Activated T-cell treated with anti-CD3 and anti-CD28 coated beads, Interleukin-2, amount 50 U/mL, for 24 hours (primary cell): ENCODE results near the gene BABAM2.
"Not testable (repeated sequence)": the region's sequence is repeated elsewhere in the genome, so short reads cannot be mapped to it uniquely, and the experiment has no call there.

Source experiments
- DNase-seq: peaks from one replicate; pipeline ENCODE4 v3.0.0-alpha.2; 2020
- H3K27ac Mint-ChIP-seq: 2 replicates; pipeline ENCODE4 v1.8.0; 2020; ENCODE audit warnings: mild to moderate bottlenecking, mixed read lengths
- H3K27me3 Mint-ChIP-seq: 2 replicates; pipeline ENCODE4 v1.8.0; 2020; ENCODE audit warnings: mixed read lengths
- H3K36me3 Mint-ChIP-seq: 2 replicates; pipeline ENCODE4 v1.8.0; 2020; ENCODE audit warnings: low read depth, mixed read lengths
- H3K4me1 Mint-ChIP-seq: 2 replicates; pipeline ENCODE4 v1.8.0; 2020; ENCODE audit warnings: low read depth, mixed read lengths
- H3K4me3 Mint-ChIP-seq: 2 replicates; pipeline ENCODE4 v1.8.0; 2020; ENCODE audit warnings: mild to moderate bottlenecking, moderate library complexity, mixed read lengths
- H3K9me3 Mint-ChIP-seq: 2 replicates; pipeline ENCODE4 v1.8.0; 2020; ENCODE audit warnings: mixed read lengths

The BABAM2 gene

GRCh38 chr2:27863955-27864354 lies 26.6 kb upstream of the BABAM2 start:
- H3K4me1 Mint-ChIP-seq, result peaks cover 22% of the 10 kb centered on the region
- not testable (repeated sequence) for H3K36me3 Mint-ChIP-seq, H3K27ac Mint-ChIP-seq

GRCh38 chr2:27866237-27866636 lies 24.3 kb upstream of the BABAM2 start:
- no peak overlapping the region for H3K27ac Mint-ChIP-seq
- no peak overlapping the region for H3K4me3 Mint-ChIP-seq
- peaks cover 4% of the 10 kb centered on the region for H3K4me1 Mint-ChIP-seq
- H3K27me3 Mint-ChIP-seq, result no peaks in the 10 kb centered on the region
- H3K36me3 Mint-ChIP-seq, result no peaks in the 10 kb centered on the region
- DNase-seq, result no peak
- no peaks in the 10 kb centered on the region for H3K9me3 Mint-ChIP-seq

More at GRCh38 chr2:27863955-27864354, 26.6 kb upstream of the BABAM2 start:
- not testable (repeated sequence) for DNase-seq, H3K9me3 Mint-ChIP-seq, H3K4me3 Mint-ChIP-seq, H3K27me3 Mint-ChIP-seq

DNA sequence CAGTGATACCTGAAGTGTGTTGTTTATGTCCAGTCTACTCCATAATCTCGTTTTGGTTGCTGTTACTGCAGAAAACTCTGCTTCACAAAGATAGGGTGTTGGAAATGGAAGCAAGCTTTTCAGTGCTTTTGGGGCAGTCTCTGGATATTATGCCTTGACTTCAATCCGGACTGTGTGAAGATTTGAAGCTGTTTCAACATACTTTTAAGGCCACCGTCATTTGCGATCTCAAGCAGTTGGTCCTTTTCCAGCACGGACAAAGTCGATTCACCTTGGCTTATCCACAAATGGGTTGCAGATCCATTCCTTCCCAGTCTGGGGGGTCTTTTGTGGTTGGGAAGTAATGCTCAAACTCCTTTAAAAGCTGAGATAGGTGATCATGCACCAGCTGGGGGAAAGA lies 20.8 kb upstream of the BABAM2 start:
- no peak for DNase-seq
- Mint-ChIP-seq H3K4me3 (no peak overlapping the region), H3K4me1 (no peaks in the 10 kb centered on the region), H3K27me3 (no peaks in the 10 kb centered on the region), H3K27ac (no peak overlapping the region), H3K36me3 (no peaks in the 10 kb centered on the region), H3K9me3 (no peaks in the 10 kb centered on the region)

GRCh38 chr2:27870724-27871123 lies 19.8 kb upstream of the BABAM2 start:
- DNase-seq, result no peak

DNA sequence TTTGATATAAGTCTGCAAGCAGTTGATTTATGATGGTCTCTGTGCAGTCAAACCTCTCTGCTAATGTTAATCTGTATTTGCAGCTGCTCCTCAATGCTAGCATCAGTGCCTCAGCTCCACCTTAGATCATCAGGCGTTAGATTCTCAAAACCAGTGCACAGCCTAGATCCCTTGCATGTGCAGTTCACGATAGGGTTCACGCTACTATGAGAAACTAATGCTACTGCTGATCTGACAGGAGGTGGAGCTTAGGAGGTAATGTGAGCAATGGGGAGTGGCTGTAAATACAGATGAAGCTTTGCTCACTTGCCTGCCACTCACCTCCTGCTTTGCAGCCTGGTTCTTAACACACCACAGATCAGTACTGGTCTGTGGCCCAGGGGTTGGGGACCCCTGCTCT lies 18.7 kb upstream of the BABAM2 start:
- Mint-ChIP-seq H3K27ac (no peak overlapping the region), H3K9me3 (peaks cover 3% of the 10 kb centered on the region), H3K36me3 (no peaks in the 10 kb centered on the region), H3K4me1 (no peaks in the 10 kb centered on the region), H3K27me3 (no peaks in the 10 kb centered on the region), H3K4me3 (no peak overlapping the region)
- DNase-seq, result no peak

More at GRCh38 chr2:27870724-27871123, 19.8 kb upstream of the BABAM2 start:
- H3K9me3 Mint-ChIP-seq, result no peaks in the 10 kb centered on the region
- no peak overlapping the region for H3K4me3 Mint-ChIP-seq
- no peak overlapping the region for H3K27ac Mint-ChIP-seq
- H3K36me3 Mint-ChIP-seq, result no peaks in the 10 kb centered on the region
- H3K27me3 Mint-ChIP-seq, result no peaks in the 10 kb centered on the region
- H3K4me1 Mint-ChIP-seq, result no peaks in the 10 kb centered on the region

GRCh38 chr2:27873091-27873490 lies 17.4 kb upstream of the BABAM2 start:
- Mint-ChIP-seq H3K36me3 (no peaks in the 10 kb centered on the region), H3K4me1 (no peaks in the 10 kb centered on the region), H3K27ac (no peak overlapping the region), H3K4me3 (no peak overlapping the region), H3K9me3 (peaks cover 3% of the 10 kb centered on the region), H3K27me3 (no peaks in the 10 kb centered on the region)
- no peak for DNase-seq

DNA sequence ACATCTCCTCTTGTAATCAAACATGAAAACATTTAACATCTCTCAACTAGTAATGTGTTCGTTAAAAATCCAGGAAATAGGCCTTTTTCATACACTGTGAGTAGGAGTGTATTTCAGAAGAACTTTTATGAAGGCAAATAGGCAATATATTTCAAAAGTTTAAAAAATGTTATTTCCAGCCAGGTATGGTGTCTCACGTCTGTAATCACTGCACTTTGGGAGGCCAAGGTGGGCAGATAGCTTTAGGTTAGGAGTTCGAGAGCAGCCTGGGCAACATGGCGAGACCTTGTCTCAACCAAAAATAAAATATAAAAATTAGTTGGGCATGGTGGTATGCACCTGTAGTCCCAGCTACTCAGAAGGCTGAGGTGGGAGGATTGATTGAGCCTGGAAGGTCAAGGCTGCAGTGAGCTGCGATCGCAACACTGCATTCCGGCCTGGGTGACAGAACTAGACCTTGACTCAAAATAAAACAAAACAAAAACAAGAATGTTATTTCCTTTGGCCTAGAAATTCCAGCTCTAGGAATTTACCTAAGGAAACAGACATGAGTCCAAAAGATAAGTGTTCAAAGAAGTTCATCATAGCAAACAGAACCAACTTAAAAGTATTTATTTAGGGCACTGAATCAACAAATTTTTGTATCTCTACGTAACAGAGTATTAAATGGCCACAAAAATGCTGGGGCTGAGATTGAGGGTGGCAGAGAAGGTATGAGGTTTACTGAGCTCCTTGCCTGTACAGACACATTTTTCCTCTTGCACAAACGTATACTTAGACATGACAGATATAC lies 15.2 kb upstream of the BABAM2 start:
- Mint-ChIP-seq H3K36me3 (peaks cover 5% of the 10 kb centered on the region), H3K4me1 (no peaks in the 10 kb centered on the region), H3K27me3 (no peaks in the 10 kb centered on the region), H3K27ac (no peak overlapping the region), H3K9me3 (peaks cover 10% of the 10 kb centered on the region), H3K4me3 (no peak overlapping the region)
- no peak for DNase-seq

GRCh38 chr2:27878825-27879224 lies 11.7 kb upstream of the BABAM2 start:
- no peaks in the 10 kb centered on the region for H3K27me3 Mint-ChIP-seq
- no peak overlapping the region for H3K27ac Mint-ChIP-seq
- H3K4me3 Mint-ChIP-seq, result no peak overlapping the region
- H3K36me3 Mint-ChIP-seq, result peaks cover 8% of the 10 kb centered on the region
- no peaks in the 10 kb centered on the region for H3K4me1 Mint-ChIP-seq
- H3K9me3 Mint-ChIP-seq, result peaks cover 10% of the 10 kb centered on the region
- DNase-seq, result no peak

DNA sequence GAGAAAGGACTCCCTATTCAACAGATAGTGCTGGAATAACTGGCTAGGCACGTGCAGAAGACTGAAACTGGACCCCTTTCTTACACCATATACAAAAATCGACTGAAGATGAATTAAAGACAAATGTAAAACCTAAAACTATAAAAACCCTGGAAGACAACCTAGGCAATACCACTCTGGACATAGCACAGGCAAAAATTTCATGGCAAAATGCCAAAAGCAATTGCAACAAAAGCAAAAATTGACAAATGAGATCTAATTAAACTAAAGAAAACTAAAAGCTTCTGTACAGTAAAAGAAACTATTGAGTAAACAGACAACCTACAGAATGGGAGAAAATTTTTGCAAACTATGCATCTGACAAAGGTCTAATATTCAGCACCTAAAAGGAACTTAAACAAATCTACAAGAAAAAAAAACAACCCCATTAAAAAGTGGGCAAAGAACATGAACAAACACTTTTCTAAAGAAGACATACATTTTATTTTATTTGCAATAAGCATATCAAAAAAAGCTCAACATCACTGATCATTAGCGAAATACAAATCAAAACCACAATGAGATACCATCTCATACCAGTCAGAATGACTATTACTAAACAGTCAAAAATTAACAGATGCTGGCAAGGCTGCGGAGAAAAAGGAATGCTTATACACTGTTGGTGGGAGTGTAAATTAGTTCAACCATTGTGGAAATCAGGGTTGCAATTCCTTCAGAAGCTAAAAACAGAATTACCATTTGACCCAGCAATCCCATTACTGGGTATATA lies 8.5 kb upstream of the BABAM2 start:
- H3K36me3 Mint-ChIP-seq, H3K4me3 Mint-ChIP-seq, H3K9me3 Mint-ChIP-seq, H3K4me1 Mint-ChIP-seq, H3K27me3 Mint-ChIP-seq, DNase-seq, H3K27ac Mint-ChIP-seq: not testable (repeated sequence)

GRCh38 chr2:27882584-27882922 lies 8.0 kb upstream of the BABAM2 start:
- not testable (repeated sequence) for H3K9me3 Mint-ChIP-seq, H3K27me3 Mint-ChIP-seq, H3K4me3 Mint-ChIP-seq, H3K36me3 Mint-ChIP-seq, H3K4me1 Mint-ChIP-seq, DNase-seq, H3K27ac Mint-ChIP-seq

DNA sequence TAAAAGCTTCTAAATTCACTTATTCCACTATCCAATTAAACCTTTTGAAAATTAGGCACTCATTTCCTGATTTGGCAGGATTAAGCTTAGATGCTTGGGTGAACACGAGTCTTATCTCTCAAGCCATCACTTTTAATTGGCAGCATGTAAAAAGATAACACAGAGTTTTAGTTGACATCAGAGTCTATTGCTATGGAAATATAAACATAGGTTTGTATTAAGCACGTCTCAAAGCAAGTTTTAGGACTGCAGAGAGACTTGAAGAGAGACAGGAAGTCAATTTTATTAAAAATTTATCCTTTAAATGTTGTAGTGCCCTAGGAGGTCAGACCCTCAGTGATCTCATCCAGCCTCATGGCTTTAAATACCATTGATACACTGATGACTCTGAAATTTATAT lies 5.9 kb upstream of the BABAM2 start:
- DNase-seq, result no peak
- Mint-ChIP-seq H3K36me3 (peaks cover 11% of the 10 kb centered on the region), H3K27ac (no peak overlapping the region), H3K27me3 (no peaks in the 10 kb centered on the region), H3K9me3 (peaks cover 6% of the 10 kb centered on the region), H3K4me1 (peaks cover 22% of the 10 kb centered on the region), H3K4me3 (no peak overlapping the region)

DNA sequence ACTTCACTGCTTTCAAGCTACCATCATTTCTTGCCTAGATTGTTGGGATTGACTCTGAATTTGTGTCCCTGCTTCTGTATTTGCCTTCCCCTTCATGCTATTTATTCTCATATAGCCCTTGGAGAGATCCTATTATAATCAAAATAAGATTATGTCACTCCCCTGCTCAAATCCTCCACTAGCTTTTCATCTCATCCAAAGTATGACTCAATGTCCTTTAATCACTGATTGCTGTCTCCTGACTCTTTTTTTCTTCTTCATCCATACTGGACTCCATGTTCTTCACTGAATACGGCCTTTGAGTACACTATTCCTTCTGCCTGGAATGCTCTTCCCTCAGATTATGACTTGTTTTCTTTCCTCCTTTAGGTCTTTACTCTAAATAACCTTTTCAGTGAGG lies 5.3 kb upstream of the BABAM2 start:
- H3K4me1 Mint-ChIP-seq, result peaks cover 27% of the 10 kb centered on the region
- H3K9me3 Mint-ChIP-seq, result peaks cover under 1% of the 10 kb centered on the region
- DNase-seq, result no peak
- H3K4me3 Mint-ChIP-seq, result no peak overlapping the region
- H3K27me3 Mint-ChIP-seq, result no peaks in the 10 kb centered on the region
- H3K36me3 Mint-ChIP-seq, result peaks cover 15% of the 10 kb centered on the region
- no peak overlapping the region for H3K27ac Mint-ChIP-seq

GRCh38 chr2:27885661-27886060 lies 4.9 kb upstream of the BABAM2 start:
- no peak overlapping the region for H3K27ac Mint-ChIP-seq
- no peaks in the 10 kb centered on the region for H3K27me3 Mint-ChIP-seq
- H3K9me3 Mint-ChIP-seq, result no peaks in the 10 kb centered on the region
- H3K4me3 Mint-ChIP-seq, result no peak overlapping the region
- peaks cover 17% of the 10 kb centered on the region for H3K36me3 Mint-ChIP-seq
- peaks cover 28% of the 10 kb centered on the region for H3K4me1 Mint-ChIP-seq
- no peak for DNase-seq

GRCh38 chr2:27886322-27886721 lies 4.2 kb upstream of the BABAM2 start:
- Mint-ChIP-seq H3K27ac (no peak overlapping the region), H3K36me3 (peaks cover 23% of the 10 kb centered on the region)

GRCh38 chr2:27887111-27887510 lies 3.4 kb upstream of the BABAM2 start:
- H3K36me3 Mint-ChIP-seq, result peaks cover 23% of the 10 kb centered on the region
- H3K4me1 Mint-ChIP-seq, result peaks cover 41% of the 10 kb centered on the region
- no peaks in the 10 kb centered on the region for H3K27me3 Mint-ChIP-seq
- no peak overlapping the region for H3K4me3 Mint-ChIP-seq
- peaks cover 3% of the 10 kb centered on the region for H3K9me3 Mint-ChIP-seq
- no peak overlapping the region for H3K27ac Mint-ChIP-seq
- no peak for DNase-seq

More at GRCh38 chr2:27886322-27886721, 4.2 kb upstream of the BABAM2 start:
- Mint-ChIP-seq H3K27me3 (no peaks in the 10 kb centered on the region), H3K4me3 (no peak overlapping the region), H3K4me1 (peaks cover 33% of the 10 kb centered on the region), H3K9me3 (peaks cover 3% of the 10 kb centered on the region)
- DNase-seq, result no peak
